IMR-90 (cell line): Measurements from ENCODE around the gene CD44.

Experiments used
- MAFK ChIP-seq: IDR thresholded peaks from 2 replicates; pipeline ENCODE4 v1.6.1; 2012; ENCODE audit warnings: low read depth, low read length, improper control_type of control experiment
- MAZ ChIP-seq: IDR thresholded peaks from 2 replicates; pipeline ENCODE4 v1.6.1; 2012; ENCODE audit warnings: low read depth, mild to moderate bottlenecking, low read length, improper control_type of control experiment, moderate library complexity, borderline replicate concordance
- NFE2L2 ChIP-seq: fragments of 150-350 bp; IDR thresholded peaks from 2 replicates; pipeline ENCODE4 v1.6.1; 2016; ENCODE audit warnings: low read depth, mild to moderate bottlenecking, low read length
- POLR2A ChIP-seq: IDR thresholded peaks from 2 replicates; pipeline ENCODE4 v1.6.1; 2012; ENCODE audit warnings: mild to moderate bottlenecking, low read depth, low read length
- RAD21 ChIP-seq: IDR thresholded peaks from 2 replicates; pipeline ENCODE4 v1.6.1; 2012; ENCODE audit warnings: low read length, improper control_type of control experiment
- RCOR1 ChIP-seq: IDR thresholded peaks from 2 replicates; pipeline ENCODE4 v1.6.1; 2012; ENCODE audit warnings: mild to moderate bottlenecking, low read length, improper control_type of control experiment; ENCODE audit not compliant: insufficient replicate concordance
- RFX5 ChIP-seq: IDR thresholded peaks from 2 replicates; pipeline ENCODE4 v1.8.0; 2012; ENCODE audit warnings: low read depth, mild to moderate bottlenecking, low read length, moderate library complexity
- SMC3 ChIP-seq: fragments of 150-350 bp; IDR thresholded peaks from 2 replicates; pipeline ENCODE4 v1.6.1; 2016; ENCODE audit warnings: low read depth, mild to moderate bottlenecking, antibody characterized with exemption, low read length, moderate library complexity
- TF ChIP-seq, protein P1 (sequence below): conservative IDR thresholded peaks from 2 replicates; pipeline ENCODE4 v1.5.1; 2012; ENCODE audit warnings: mild to moderate bottlenecking, low read depth, low read length, improper control_type of control experiment
- TF ChIP-seq, protein P2 (sequence below): fragments of 150-350 bp; IDR thresholded peaks from 2 replicates; pipeline ENCODE4 v1.6.1; 2016; ENCODE audit warnings: low read depth, mild to moderate bottlenecking, low read length, moderate library complexity, borderline replicate concordance

DNA sequence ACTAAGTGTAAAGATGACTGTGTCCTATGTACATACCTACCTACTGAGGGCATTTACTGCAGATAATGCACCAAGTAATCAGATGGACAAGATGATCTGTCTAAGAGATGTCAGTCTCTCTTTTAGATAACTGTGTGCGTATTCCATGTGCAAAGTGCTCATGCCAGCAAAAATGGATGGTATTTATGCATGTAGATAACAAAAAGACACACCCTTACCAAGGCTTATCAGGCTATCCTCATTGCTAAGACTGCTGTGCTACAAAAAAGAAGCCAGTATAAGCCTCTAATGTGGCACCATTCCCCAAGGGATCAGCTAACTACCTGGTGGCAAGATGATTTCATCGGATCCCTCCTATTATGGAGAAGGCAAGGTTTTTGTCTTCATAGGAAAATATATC, 34.3 kb upstream of the CD44 start:
- TF ChIP-seq RAD21 (no peak), POLR2A (no peak), MAFK (no peak), RCOR1 (no peak), SMC3 (no peak), RFX5 (no peak), NFE2L2 (no peak), MAZ (no peak)
- TF ChIP-seq, protein P1, sequence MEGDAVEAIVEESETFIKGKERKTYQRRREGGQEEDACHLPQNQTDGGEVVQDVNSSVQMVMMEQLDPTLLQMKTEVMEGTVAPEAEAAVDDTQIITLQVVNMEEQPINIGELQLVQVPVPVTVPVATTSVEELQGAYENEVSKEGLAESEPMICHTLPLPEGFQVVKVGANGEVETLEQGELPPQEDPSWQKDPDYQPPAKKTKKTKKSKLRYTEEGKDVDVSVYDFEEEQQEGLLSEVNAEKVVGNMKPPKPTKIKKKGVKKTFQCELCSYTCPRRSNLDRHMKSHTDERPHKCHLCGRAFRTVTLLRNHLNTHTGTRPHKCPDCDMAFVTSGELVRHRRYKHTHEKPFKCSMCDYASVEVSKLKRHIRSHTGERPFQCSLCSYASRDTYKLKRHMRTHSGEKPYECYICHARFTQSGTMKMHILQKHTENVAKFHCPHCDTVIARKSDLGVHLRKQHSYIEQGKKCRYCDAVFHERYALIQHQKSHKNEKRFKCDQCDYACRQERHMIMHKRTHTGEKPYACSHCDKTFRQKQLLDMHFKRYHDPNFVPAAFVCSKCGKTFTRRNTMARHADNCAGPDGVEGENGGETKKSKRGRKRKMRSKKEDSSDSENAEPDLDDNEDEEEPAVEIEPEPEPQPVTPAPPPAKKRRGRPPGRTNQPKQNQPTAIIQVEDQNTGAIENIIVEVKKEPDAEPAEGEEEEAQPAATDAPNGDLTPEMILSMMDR = no peak
- TF ChIP-seq, protein P2, sequence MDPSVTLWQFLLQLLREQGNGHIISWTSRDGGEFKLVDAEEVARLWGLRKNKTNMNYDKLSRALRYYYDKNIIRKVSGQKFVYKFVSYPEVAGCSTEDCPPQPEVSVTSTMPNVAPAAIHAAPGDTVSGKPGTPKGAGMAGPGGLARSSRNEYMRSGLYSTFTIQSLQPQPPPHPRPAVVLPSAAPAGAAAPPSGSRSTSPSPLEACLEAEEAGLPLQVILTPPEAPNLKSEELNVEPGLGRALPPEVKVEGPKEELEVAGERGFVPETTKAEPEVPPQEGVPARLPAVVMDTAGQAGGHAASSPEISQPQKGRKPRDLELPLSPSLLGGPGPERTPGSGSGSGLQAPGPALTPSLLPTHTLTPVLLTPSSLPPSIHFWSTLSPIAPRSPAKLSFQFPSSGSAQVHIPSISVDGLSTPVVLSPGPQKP = no peak
